Endothelial cell (in vitro differentiated cells): ENCODE data around the gene RPN2. TPM values are rescaled to one million over a fixed set of nuclear protein-coding genes. Genes with fewer than 3 reads are reported as not detected.
A peak's percentile ranks its signal among the peaks of the same experiment; 100 is the strongest.

ENCODE experiments used
- DNase-seq: peaks from one replicate; pipeline ENCODE4 v3.0.0; 2021; ENCODE audit warnings: low spot score
- H3K27ac Mint-ChIP-seq: one replicate; pipeline ENCODE4 v1.8.0; 2021; ENCODE audit warnings: mixed read lengths, inconsistent platforms; ENCODE audit not compliant: unreplicated experiment
- H3K27me3 Mint-ChIP-seq: one replicate; pipeline ENCODE4 v1.8.0; 2021; ENCODE audit warnings: mild to moderate bottlenecking, moderate library complexity, mixed read lengths, inconsistent platforms; ENCODE audit not compliant: unreplicated experiment
- H3K36me3 Mint-ChIP-seq: one replicate; pipeline ENCODE4 v1.8.0; 2021; ENCODE audit warnings: mild to moderate bottlenecking, low read depth, mixed read lengths, inconsistent platforms; ENCODE audit not compliant: unreplicated experiment
- H3K4me1 Mint-ChIP-seq: one replicate; pipeline ENCODE4 v1.8.0; 2021; ENCODE audit warnings: mild to moderate bottlenecking, mixed read lengths, inconsistent platforms; ENCODE audit not compliant: unreplicated experiment
- H3K4me3 Mint-ChIP-seq: one replicate; pipeline ENCODE4 v1.8.0; 2021; ENCODE audit warnings: mild to moderate bottlenecking, mixed read lengths, inconsistent platforms; ENCODE audit not compliant: unreplicated experiment
- H3K9me3 Mint-ChIP-seq: one replicate; pipeline ENCODE4 v1.8.0; 2021; ENCODE audit warnings: mixed read lengths, inconsistent platforms; ENCODE audit not compliant: unreplicated experiment
- total RNA-seq: library from RNA; stranded (reverse); fragmentation: NEBNext Ultra II Directional; extraction: Animal tissue kit (Norgen Biotek cat#: 25700); gene quantifications from one replicate; pipeline ENCODE4 v1.2.1, GENCODE V29; 2021; ENCODE audit not compliant: unreplicated experiment
- TF ChIP-seq, protein P1 (sequence below): fragments of 200-600 bp; sonication (generic); IDR thresholded peaks from one replicate; pipeline ENCODE4 v1.5.0; 2021; ENCODE audit warnings: antibody characterized with exemption; ENCODE audit not compliant: unreplicated experiment

Gene RPN2
- total RNA-seq, 1 donor from 2014 or later, result 187 TPM

DNA sequence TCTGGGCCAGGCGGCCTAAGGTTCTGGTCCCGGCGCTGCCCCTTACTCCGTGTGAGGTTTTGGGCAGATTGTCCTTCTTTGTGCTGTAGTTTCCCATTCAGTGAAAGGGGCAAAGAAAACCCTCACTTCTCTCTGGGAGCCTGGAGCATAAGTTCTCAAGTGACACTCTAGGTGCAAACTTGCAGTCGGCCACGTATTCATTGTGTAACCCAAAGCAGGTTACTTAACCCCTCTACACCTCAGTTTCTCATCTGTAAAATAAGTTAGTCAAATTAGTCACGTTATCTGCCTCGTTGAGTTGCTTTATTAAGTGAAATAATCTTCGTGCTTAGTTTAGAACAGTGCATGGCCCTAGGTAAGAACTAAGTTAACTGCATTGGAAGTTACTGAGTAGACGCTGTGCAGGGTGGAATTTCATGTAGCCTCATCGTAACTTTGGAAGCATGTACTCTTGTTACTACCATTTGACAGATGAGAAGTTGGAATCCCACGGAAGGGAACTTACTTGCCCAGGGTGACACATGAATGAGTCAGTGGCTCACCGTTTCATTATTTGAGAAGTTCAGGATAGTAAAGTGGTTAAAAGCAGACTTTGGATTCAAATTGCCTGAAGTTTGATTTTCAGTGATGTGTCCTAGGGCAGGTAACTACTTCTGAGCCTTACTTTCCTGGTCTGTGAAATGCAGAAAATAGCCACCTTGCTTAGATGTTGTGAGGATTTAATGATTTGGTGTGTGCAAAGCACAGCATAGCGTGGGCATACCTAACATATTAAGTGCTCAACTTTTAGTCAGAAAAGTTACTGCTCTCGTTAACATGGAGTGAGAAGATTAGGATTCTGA is 774 bp downstream of the RPN2 start:
- H3K4me1 Mint-ChIP-seq, result peaks cover 15% of the 10 kb centered on the region
- TF ChIP-seq, protein P1, sequence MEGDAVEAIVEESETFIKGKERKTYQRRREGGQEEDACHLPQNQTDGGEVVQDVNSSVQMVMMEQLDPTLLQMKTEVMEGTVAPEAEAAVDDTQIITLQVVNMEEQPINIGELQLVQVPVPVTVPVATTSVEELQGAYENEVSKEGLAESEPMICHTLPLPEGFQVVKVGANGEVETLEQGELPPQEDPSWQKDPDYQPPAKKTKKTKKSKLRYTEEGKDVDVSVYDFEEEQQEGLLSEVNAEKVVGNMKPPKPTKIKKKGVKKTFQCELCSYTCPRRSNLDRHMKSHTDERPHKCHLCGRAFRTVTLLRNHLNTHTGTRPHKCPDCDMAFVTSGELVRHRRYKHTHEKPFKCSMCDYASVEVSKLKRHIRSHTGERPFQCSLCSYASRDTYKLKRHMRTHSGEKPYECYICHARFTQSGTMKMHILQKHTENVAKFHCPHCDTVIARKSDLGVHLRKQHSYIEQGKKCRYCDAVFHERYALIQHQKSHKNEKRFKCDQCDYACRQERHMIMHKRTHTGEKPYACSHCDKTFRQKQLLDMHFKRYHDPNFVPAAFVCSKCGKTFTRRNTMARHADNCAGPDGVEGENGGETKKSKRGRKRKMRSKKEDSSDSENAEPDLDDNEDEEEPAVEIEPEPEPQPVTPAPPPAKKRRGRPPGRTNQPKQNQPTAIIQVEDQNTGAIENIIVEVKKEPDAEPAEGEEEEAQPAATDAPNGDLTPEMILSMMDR, result no peak
- DNase-seq, result no peak
- H3K27me3 Mint-ChIP-seq, result peaks cover 4% of the 10 kb centered on the region
- H3K27ac Mint-ChIP-seq, result peak overlapping the region; percentile 94
- H3K4me3 Mint-ChIP-seq, result peak overlapping the region; percentile 91
- peaks cover 19% of the 10 kb centered on the region for H3K36me3 Mint-ChIP-seq
- H3K9me3 Mint-ChIP-seq, result no peaks in the 10 kb centered on the region

DNA sequence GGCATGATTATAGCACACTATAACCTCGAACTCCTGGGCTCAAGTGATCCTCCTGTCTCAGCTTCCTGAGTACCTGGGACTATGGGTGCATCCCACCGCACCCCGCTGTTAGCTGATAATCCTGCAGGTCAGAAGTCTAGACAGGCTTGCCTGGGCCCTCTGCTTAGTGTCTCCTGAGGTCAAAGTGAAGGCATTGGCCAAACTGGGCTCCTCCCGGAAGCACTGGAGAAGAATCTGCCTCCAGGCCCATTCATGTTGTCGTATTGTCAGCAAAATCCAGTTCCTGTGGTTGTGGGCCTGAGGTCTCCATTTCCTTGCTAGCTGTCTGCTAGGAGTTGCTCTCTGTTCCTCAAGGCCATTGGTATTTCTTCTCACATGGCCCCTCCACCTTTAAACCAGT is 6.6 kb downstream of the RPN2 start:
- Mint-ChIP-seq H3K36me3 (peaks cover 23% of the 10 kb centered on the region), H3K4me3 (no peak overlapping the region), H3K27ac (peak overlapping the region; percentile 31), H3K4me1 (peaks cover 5% of the 10 kb centered on the region), H3K9me3 (no peaks in the 10 kb centered on the region), H3K27me3 (peaks cover 1% of the 10 kb centered on the region)
- no peak for DNase-seq
- TF ChIP-seq, protein P1, result no peak

DNA sequence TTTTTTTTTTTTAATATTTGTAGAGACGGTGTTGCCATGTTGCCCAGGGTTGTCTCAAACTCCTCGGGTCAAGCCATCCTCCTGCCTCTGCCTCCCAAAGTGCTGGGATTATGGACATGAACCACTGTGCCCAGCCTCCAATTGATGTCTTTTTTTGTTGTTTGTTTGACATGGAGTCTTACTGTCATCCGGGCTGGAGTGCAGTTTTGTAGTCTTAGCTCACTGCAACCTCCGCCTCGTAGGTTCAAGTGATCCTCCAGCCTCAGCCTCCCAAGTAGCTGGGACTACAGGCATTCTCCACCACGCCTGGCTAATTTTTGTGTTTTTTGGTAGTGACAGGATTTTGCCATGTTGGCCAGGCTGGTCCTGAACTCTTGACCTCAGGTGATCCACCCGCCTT is 9.7 kb downstream of the RPN2 start:
- DNase-seq, result no peak
- no peak overlapping the region for H3K27ac Mint-ChIP-seq
- peaks cover 26% of the 10 kb centered on the region for H3K36me3 Mint-ChIP-seq
- peaks cover 3% of the 10 kb centered on the region for H3K27me3 Mint-ChIP-seq
- TF ChIP-seq, protein P1, result no peak
- H3K9me3 Mint-ChIP-seq, result no peaks in the 10 kb centered on the region
- no peak overlapping the region for H3K4me3 Mint-ChIP-seq
- peaks cover 14% of the 10 kb centered on the region for H3K4me1 Mint-ChIP-seq

DNA sequence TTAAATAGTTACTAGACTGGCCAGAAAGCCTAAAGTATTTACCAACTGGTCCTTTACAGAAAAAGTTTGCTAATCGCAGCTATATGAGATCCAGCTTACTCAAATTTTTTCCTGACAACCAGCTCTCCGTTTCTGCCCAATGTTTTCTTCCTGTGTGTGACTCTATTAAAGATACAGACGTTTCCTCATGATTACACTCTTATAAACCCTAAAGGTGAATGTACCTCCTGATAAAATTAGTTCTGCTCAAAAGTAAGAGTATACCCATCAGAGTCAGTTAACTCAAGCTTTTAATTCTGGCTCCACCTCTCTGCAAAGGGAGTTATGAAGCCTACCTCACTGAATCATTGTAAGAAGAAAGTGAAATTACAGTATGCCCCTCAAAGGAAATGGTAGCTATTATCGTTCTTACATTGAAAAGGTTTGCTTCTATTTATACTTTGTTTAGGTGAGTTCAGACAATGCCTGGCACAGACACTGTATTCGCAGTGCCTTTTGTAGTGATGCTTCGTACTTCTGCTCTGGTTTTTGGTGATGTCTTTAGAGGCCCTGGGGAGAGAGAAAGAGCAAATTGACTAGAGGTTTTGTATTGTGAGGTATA is 10.4 kb downstream of the RPN2 start:
- peaks cover 22% of the 10 kb centered on the region for H3K36me3 Mint-ChIP-seq
- H3K4me3 Mint-ChIP-seq, result no peak overlapping the region
- TF ChIP-seq, protein P1, result no peak
- DNase-seq, result no peak
- no peak overlapping the region for H3K27ac Mint-ChIP-seq
- H3K4me1 Mint-ChIP-seq, result peaks cover 19% of the 10 kb centered on the region
- H3K27me3 Mint-ChIP-seq, result peaks cover 7% of the 10 kb centered on the region
- no peaks in the 10 kb centered on the region for H3K9me3 Mint-ChIP-seq
